Measurements from ENCODE around the gene FUOM. TPM values are rescaled to one million over a fixed set of nuclear protein-coding genes. Genes with fewer than 3 reads are reported as not detected.

The FUOM gene
- total and polyA plus RNA-seq, 2 of the 8 experiments (the other 6 are each of a cell fraction or from before 2014, with no cell fraction given): 22.0 to 30.4 TPM

DNA sequence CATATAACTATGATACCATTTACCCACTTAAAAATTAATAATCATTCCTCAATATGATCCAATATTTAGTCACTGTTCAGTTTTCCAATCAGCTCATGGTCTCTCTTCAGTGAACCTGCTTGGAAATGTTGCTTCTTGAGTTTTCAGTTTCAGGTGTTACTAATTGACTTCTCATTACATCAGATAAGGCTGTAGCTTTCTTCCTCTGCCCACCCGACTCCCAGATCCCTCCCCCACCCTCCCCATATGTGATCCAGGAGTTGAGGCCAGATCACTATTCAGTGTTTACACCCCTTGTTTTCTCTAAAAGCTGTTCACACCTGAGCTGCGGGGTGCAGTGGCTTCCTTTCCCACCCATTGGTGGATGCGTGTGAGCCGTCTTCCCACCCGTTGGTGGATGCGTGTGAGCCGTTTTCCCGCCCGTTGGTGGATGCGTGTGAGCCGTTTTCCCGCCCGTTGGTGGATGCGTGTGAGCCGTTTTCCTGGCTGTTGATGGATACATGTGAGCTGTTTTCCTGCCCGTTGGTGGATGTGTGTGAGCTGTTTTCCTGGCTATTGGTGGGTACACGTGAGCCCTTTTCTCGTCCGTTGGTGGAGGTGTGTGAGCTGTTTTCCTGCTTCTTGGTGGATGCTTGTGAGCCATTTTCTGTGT, 32.9 kb upstream of the FUOM start:
- Histone ChIP-seq H3K9ac (replicated peaks in 1 of 4; ENCODE audit: extremely low read depth in 1 of 4, low read depth in 3 of 4, low read length in 3 of 4) (no peak overlapping the region), H3K4me3 (ENCODE audit: extremely low read depth in 1 of 4, insufficient read depth in 2 of 4, low read depth in 3 of 4, low read length in 4 of 4) (no peak overlapping the region), H2BK20ac (ENCODE audit: low read length) (no peak overlapping the region), H2AK5ac (ENCODE audit: low read depth, low read length) (no peak overlapping the region), H3K4ac (replicated peaks; ENCODE audit: insufficient read length, low read depth, low read length) (no peak overlapping the region), H2AFZ (ENCODE audit: low read length) (no peak overlapping the region), H4K20me1 (replicated peaks in 1 of 2; ENCODE audit: control insufficient read depth in 1 of 2, insufficient read depth in 2 of 2, low read length in 2 of 2) (no peaks in the 10 kb centered on the region), H3K18ac (ENCODE audit: extremely low read depth, low read length) (no peak overlapping the region), H3K4me2 (ENCODE audit: insufficient read depth in 1 of 2, low read depth in 2 of 2, low read length in 2 of 2) (no peak overlapping the region), H3K23ac (ENCODE audit: insufficient read length) (no peak overlapping the region), H4K91ac (replicated peaks; ENCODE audit: insufficient read length, low read length) (no peak overlapping the region), H3K23me2 (ENCODE audit: low read depth, low read length) (peaks cover 2% of the 10 kb centered on the region; the same call in 1 of the 2 replicates), H3K9me3 (ENCODE audit: insufficient read depth in 2 of 2, low read depth in 1 of 2, low read length in 1 of 2) (no peaks in the 10 kb centered on the region), H3K79me2 (ENCODE audit: control insufficient read depth in 1 of 2, insufficient read depth in 2 of 2, low read length in 2 of 2) (peaks cover 0 to 12% of the 10 kb centered on the region in 2 experiments; a peak in 2 of 4 replicates), H2BK15ac (ENCODE audit: low read length) (no peak overlapping the region), H3K27ac (ENCODE audit: low read depth, low read length) (no peak overlapping the region), H3K14ac (ENCODE audit: insufficient read length) (no peak overlapping the region), H3K36me3 (ENCODE audit: control insufficient read depth in 2 of 4, insufficient read depth in 4 of 4, low read length in 3 of 4) (peaks cover 0 to under 1% (median 0%) of the 10 kb centered on the region in 4 experiments; a peak in 2 of 8 replicates), H2BK120ac (replicated peaks; ENCODE audit: low read depth, low read length) (no peak overlapping the region), H2BK12ac (ENCODE audit: low read depth, low read length) (no peak overlapping the region), H4K5ac (ENCODE audit: insufficient read length, low read depth, low read length) (no peak overlapping the region), H3K79me1 (ENCODE audit: low read depth, low read length) (no peaks in the 10 kb centered on the region; the same call in 1 of the 2 replicates), H3K27me3 (replicated peaks in 1 of 4; ENCODE audit: control insufficient read depth in 3 of 4, extremely low read depth in 1 of 4, insufficient read depth in 3 of 4, low read length in 3 of 4) (no peaks in the 10 kb centered on the region), H4K8ac (ENCODE audit: extremely low read depth, insufficient read depth, low read length) (no peak overlapping the region), H3K4me1 (replicated peaks in 1 of 4; ENCODE audit: control insufficient read depth in 3 of 4, insufficient read depth in 4 of 4, low read length in 3 of 4) (peaks cover 0 to 3% (median 0%) of the 10 kb centered on the region in 4 experiments; a peak in 3 of 7 replicates), H2BK5ac (ENCODE audit: low read depth, low read length) (no peak overlapping the region), H3K56ac (replicated peaks; ENCODE audit: insufficient read length, low read depth, low read length) (no peak overlapping the region)
- DNase-seq (ENCODE audit: low read depth in 1 of 2, low spot score in 2 of 2) (no peak), FAIRE-seq (no peak)
- POLR2A ChIA-PET (ENCODE audit: partially characterized antibody): interaction anchor here (0.8 to 6.0 kb wide), 4 partner anchors 10 to 35 kb away, joined by 3 to 25 read pairs (median 4); partner anchors contain the start of gene PAOX
- 95% methylated on average over 19 of the region's 19 CpGs; no CpG with 5 or more reads in 1 of the 2 experiments for WGBS, 2 experiments (ENCODE audit: extremely low coverage in 1 of 2, insufficient coverage in 1 of 2, insufficient read length in 1 of 2, insufficient replicate concordance in 2 of 2, low coverage in 1 of 2, low lambda C conversion rate in 2 of 2, missing lambda C conversion rate in 1 of 2)
- CTCF ChIA-PET (ENCODE audit: partially characterized antibody): interaction anchor here (1.6 to 1.9 kb wide), 2 partner anchors 61 to 63 kb away, joined by 4 to 5 read pairs; no protein-coding TSS in a partner anchor
- TF ChIP-seq SP1 (IDR thresholded peaks at IDR 0.05; ENCODE audit: low read depth, low read length) (no peak), NRF1 (IDR thresholded peaks at IDR 0.05; ENCODE audit: low read depth, low read length) (no peak), SP4 (IDR thresholded peaks at IDR 0.05; ENCODE audit: low read length) (no peak), BRCA1 (IDR thresholded peaks at IDR 0.05; ENCODE audit: low read depth, low read length) (no peak), SRF (IDR thresholded peaks at IDR 0.05; ENCODE audit: low read depth, low read length) (no peak), E2F6 (IDR thresholded peaks at IDR 0.05) (peak; percentile 68; the same call in 1 of the 2 replicates), BCL11A (IDR thresholded peaks at IDR 0.05; ENCODE audit: low read depth in 2 of 2, low read length in 2 of 2) (no peak), CTBP2 (IDR thresholded peaks at IDR 0.05; ENCODE audit: borderline replicate concordance, insufficient read depth, insufficient read length, low read length) (no peak), YY1 (IDR thresholded peaks at IDR 0.05; ENCODE audit: low read depth, low read length) (no peak)
